ENCODE data around the gene CTSW. TPM values are rescaled to one million over a fixed set of nuclear protein-coding genes. Genes with fewer than 3 reads are reported as not detected.

Gene CTSW
- total RNA-seq, 2 donors from 2014 or later: not detected

DNA sequence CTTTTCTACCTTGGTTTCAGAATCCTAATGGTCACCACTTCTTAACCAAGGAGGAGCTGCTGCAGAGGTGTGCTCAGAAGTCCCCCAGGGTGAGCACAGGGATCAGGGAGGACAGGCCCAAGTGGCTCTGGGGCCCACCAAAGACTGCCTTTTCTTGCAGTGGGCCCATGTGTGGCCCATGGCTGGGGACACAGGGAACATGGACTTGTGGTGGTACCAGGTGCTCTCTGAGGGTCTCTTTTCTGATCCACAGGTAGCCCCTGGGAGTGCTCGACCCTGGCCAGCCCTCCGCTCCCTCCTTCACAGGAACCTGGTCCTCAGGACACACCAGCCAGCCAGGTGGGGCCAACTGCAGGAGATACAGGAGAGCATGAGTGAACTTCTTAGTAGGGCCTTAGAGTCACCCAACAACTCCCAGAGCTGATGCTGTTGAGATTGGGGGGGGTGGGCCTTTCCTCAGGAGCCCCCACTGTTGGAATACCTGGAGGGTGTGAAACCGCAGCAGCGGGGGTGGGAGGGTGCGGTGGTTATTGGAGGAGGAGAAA lies 17.4 kb upstream of the CTSW start:
- Histone ChIP-seq H3K4me3 (ENCODE audit: low read length) (no peak overlapping the region), H3K9me3 (ENCODE audit: control insufficient read depth, low read length) (no peaks in the 10 kb centered on the region), H3K4me1 (ENCODE audit: control insufficient read depth, insufficient read depth, low read length) (peaks cover 10% of the 10 kb centered on the region), H3K9ac (ENCODE audit: extremely low read depth, low read length, poor library complexity, severe bottlenecking) (no peak overlapping the region), H3K27ac (ENCODE audit: low read depth, low read length) (no peak overlapping the region), H3K36me3 (ENCODE audit: control insufficient read depth, insufficient read depth, low read length) (peaks cover 53% of the 10 kb centered on the region), H3K27me3 (ENCODE audit: control insufficient read depth, insufficient read depth, low read length, poor library complexity, severe bottlenecking) (no peaks in the 10 kb centered on the region)
- 73 to 86% methylated on average over 3 to 5 of the region's 5 CpGs for WGBS, 2 experiments (ENCODE audit: insufficient coverage in 1 of 2, insufficient read length in 1 of 2)
- Mint-ChIP-seq H3K36me3 (ENCODE audit: low read depth) (peaks cover 43% of the 10 kb centered on the region), H3K4me1 (peaks cover 15% of the 10 kb centered on the region), H3K27me3 (ENCODE audit: insufficient read depth) (no peaks in the 10 kb centered on the region), H3K9me3 (no peaks in the 10 kb centered on the region), H3K27ac (peak overlapping the region; percentile 61), H3K4me3 (peak overlapping the region; percentile 88)
- no peak for DNase-seq
- TF ChIP-seq, protein P1, sequence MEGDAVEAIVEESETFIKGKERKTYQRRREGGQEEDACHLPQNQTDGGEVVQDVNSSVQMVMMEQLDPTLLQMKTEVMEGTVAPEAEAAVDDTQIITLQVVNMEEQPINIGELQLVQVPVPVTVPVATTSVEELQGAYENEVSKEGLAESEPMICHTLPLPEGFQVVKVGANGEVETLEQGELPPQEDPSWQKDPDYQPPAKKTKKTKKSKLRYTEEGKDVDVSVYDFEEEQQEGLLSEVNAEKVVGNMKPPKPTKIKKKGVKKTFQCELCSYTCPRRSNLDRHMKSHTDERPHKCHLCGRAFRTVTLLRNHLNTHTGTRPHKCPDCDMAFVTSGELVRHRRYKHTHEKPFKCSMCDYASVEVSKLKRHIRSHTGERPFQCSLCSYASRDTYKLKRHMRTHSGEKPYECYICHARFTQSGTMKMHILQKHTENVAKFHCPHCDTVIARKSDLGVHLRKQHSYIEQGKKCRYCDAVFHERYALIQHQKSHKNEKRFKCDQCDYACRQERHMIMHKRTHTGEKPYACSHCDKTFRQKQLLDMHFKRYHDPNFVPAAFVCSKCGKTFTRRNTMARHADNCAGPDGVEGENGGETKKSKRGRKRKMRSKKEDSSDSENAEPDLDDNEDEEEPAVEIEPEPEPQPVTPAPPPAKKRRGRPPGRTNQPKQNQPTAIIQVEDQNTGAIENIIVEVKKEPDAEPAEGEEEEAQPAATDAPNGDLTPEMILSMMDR (conservative IDR thresholded peaks at IDR 0.05): no peak

DNA sequence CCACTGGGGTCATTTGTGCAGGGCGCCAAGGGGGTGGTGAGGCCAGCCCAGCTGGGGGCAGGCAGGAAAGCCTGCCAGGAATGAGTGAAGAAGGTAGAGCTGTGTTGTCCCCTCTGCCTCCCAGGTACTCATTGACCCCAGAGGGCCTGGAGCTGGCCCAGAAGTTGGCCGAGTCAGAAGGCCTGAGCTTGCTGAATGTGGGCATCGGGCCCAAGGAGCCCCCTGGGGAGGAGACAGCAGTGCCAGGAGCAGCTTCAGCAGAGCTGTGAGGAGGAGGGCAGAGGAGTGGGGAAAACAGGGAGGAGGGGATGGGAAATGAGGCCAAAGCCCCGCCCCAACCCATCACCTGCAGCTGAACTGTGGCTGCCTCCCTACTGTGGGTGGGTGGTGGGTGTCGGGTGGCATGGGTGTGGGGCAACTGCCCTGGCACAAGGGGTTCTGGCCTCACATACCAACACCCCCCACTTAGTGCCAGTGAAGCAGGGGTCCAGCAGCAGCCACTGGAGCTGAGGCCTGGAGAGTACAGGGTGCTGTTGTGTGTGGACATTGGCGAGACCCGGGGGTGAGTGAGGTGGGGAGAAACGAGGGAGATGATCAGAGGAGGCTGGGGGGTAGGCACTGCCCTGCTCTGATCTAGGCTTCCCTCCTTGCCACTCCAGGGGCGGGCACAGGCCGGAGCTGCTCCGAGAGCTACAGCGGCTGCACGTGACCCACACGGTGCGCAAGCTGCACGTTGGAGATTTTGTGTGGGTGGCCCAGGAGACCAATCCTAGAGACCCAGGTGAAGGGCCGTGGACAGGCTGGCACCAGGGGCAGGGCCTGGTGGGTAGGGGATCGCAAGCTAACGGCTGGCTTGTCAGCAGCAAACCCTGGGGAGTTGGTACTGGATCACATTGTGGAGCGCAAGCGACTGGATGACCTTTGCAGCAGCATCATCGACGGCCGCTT lies 16.4 kb upstream of the CTSW start:
- H3K9ac ChIP-seq (ENCODE audit: extremely low read depth, low read length, poor library complexity, severe bottlenecking): no peak overlapping the region
- H3K4me1 Mint-ChIP-seq: peaks cover 17% of the 10 kb centered on the region
- H3K36me3 ChIP-seq (ENCODE audit: control insufficient read depth, insufficient read depth, low read length): peaks cover 61% of the 10 kb centered on the region
- TF ChIP-seq, protein P1 (conservative IDR thresholded peaks at IDR 0.05): no peak
- H3K27ac ChIP-seq (ENCODE audit: low read depth, low read length): no peak overlapping the region
- no peak overlapping the region for H3K4me3 ChIP-seq (ENCODE audit: low read length)
- no peaks in the 10 kb centered on the region for H3K9me3 ChIP-seq (ENCODE audit: control insufficient read depth, low read length)
- H3K27me3 ChIP-seq (ENCODE audit: control insufficient read depth, insufficient read depth, low read length, poor library complexity, severe bottlenecking): no peaks in the 10 kb centered on the region
- H3K27me3 Mint-ChIP-seq (ENCODE audit: insufficient read depth): no peaks in the 10 kb centered on the region
- no peak for DNase-seq
- 91 to 97% methylated on average over 19 to 22 of the region's 24 CpGs for WGBS, 2 experiments (ENCODE audit: insufficient coverage in 1 of 2, insufficient read length in 1 of 2)
- H3K27ac Mint-ChIP-seq: peak overlapping the region; percentile 61
- H3K4me1 ChIP-seq (ENCODE audit: control insufficient read depth, insufficient read depth, low read length): peaks cover 10% of the 10 kb centered on the region
- H3K4me3 Mint-ChIP-seq: peak overlapping the region; percentile 35
- H3K36me3 Mint-ChIP-seq (ENCODE audit: low read depth): peaks cover 47% of the 10 kb centered on the region
- H3K9me3 Mint-ChIP-seq: no peaks in the 10 kb centered on the region

DNA sequence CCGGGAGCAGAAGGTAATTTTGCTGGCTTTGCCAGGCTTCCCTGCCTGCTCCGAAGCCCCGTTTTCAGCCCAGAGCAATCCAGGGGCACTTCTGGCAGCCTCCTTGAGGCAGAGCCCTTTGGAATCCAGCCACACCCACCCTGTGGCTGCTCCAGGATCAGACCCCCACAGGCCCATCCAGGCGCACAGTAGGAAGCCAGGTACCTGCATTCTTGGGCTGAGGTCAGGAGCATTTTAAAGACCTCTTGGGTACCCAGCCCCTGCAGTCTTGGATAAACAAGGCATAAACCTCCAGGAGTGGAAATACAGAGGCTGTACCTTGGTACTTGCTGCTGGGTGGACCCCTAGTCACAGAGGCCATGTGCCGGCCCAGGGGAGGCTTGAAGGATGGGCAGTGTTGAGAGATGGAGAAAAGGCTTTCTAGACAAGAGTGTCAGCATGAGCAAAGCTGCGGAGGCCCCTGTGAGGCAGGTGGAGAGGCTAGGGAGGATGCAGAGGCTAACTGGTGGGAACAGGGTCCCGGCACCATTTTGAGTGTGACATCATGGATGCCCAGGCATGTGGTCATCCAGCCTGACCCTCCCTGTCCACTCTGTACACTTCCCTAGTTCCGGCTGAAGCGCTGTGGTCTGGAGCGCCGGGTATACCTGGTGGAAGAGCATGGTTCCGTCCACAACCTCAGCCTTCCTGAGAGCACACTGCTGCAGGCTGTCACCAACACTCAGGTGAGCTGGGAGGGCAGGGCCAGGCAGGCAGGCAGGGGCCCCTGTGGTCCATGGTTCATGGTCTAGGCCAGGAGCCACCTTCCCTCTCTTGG lies 15.5 kb upstream of the CTSW start:
- Histone ChIP-seq H3K27me3 (ENCODE audit: control insufficient read depth, insufficient read depth, low read length, poor library complexity, severe bottlenecking) (no peaks in the 10 kb centered on the region), H3K4me3 (ENCODE audit: low read length) (no peak overlapping the region), H3K9ac (ENCODE audit: extremely low read depth, low read length, poor library complexity, severe bottlenecking) (no peak overlapping the region), H3K4me1 (ENCODE audit: control insufficient read depth, insufficient read depth, low read length) (peaks cover 10% of the 10 kb centered on the region), H3K36me3 (ENCODE audit: control insufficient read depth, insufficient read depth, low read length) (peaks cover 70% of the 10 kb centered on the region), H3K9me3 (ENCODE audit: control insufficient read depth, low read length) (no peaks in the 10 kb centered on the region), H3K27ac (ENCODE audit: low read depth, low read length) (no peak overlapping the region)
- DNase-seq: no peak
- Mint-ChIP-seq H3K36me3 (ENCODE audit: low read depth) (peaks cover 54% of the 10 kb centered on the region), H3K9me3 (no peaks in the 10 kb centered on the region), H3K27ac (no peak overlapping the region), H3K4me3 (no peak overlapping the region), H3K27me3 (ENCODE audit: insufficient read depth) (no peaks in the 10 kb centered on the region), H3K4me1 (peaks cover 15% of the 10 kb centered on the region)
- TF ChIP-seq, protein P1 (conservative IDR thresholded peaks at IDR 0.05): no peak
- WGBS, 2 experiments (ENCODE audit: insufficient coverage in 1 of 2, insufficient read length in 1 of 2): 86 to 87% methylated on average over 10 to 12 of the region's 12 CpGs
